Activated T-cell treated with anti-CD3 and anti-CD28 coated beads, Interleukin-2, amount 50 U/mL, for 72 hours (primary cell): ENCODE measurements around the gene SLC44A2. TPM values are rescaled to one million over a fixed set of nuclear protein-coding genes. Genes with fewer than 3 reads are reported as not detected.
A peak's percentile ranks its signal among the peaks of the same experiment; 100 is the strongest.

ENCODE experiments used
- ATAC-seq, 2 donors: fragments of 150-1000 bp; cut with Tn5 transposase; replicated peaks in 1 of 2; 2 replicates each; pipeline ENCODE4 v1.10.0; 2021; ENCODE audit warnings: moderate library complexity in 2 of 2, mild to moderate bottlenecking in 1 of 2
- DNase-seq, 2 donors: peaks; one replicate each; pipeline ENCODE4 v3.0.0; 2021 to 2022; ENCODE audit warnings: mixed read lengths in 1 of 2
- H3K27ac Mint-ChIP-seq: one replicate; pipeline ENCODE4 v1.8.0; 2022; ENCODE audit warnings: mild to moderate bottlenecking, moderate library complexity, mixed read lengths
- H3K27me3 Mint-ChIP-seq: one replicate; pipeline ENCODE4 v1.8.0; 2022; ENCODE audit warnings: low read depth, mixed read lengths
- H3K36me3 Mint-ChIP-seq, 2 donors: one replicate each; pipeline ENCODE4 v1.8.0; 2022; ENCODE audit warnings: mixed read lengths in 2 of 2, mild to moderate bottlenecking in 1 of 2; ENCODE audit not compliant: insufficient read depth in 2 of 2
- H3K4me1 Mint-ChIP-seq: one replicate; pipeline ENCODE4 v1.8.0; 2022; ENCODE audit warnings: low read depth, mixed read lengths
- H3K4me3 Mint-ChIP-seq, 2 donors: one replicate each; pipeline ENCODE4 v1.8.0; 2022; ENCODE audit warnings: mild to moderate bottlenecking in 2 of 2, mixed read lengths in 2 of 2, moderate library complexity in 2 of 2
- H3K9me3 Mint-ChIP-seq, 2 donors: one replicate each; pipeline ENCODE4 v1.8.0; 2022; ENCODE audit warnings: mixed read lengths in 2 of 2
- total RNA-seq, 2 donors: library from RNA; stranded (reverse); gene quantifications; one replicate each; pipeline ENCODE4 v1.2.3, GENCODE V29; 2022

SLC44A2 gene
- total RNA-seq, 2 donors from 2014 or later: 131 to 148 TPM

DNA sequence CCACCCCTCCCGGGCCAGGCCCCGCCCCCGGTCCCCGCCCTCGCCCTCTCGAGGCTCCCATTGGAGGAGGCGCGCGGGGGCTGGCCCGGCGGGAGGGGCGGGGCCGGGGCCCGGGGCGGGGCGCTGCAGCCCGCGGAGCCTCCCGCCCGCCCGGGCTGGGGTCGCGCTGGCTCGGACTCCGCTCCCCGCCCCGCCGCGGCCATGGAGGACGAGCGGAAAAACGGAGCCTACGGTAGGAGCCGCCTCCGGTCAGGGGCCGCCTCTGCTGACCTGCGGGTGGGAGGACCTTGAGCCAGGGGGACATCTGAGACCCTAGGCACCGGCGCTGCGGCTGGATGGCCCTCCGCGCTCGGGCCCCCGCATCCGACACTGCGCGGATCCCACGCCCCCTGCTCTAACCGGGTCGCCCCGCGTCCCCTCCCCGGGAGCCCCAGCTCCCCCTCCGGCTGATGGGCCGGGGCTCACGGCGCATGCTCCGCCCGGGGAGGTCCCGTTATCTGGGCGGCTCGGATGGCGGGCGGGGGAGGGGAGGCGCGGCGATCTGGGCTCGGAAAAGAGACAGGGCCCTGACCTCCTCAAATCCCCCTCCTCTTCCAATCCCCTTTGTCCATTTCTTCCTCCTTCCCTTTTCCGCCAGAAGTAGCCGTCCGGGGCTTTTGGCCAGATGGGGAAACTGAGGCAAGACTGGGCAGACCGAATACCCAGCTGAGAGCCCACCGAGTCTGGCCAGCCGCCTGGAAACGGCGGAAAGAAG lies 22.8 kb upstream of the SLC44A2 start:
- Mint-ChIP-seq H3K9me3 (no peaks in the 10 kb centered on the region), H3K4me3 (peak overlapping the region; percentile 79 to 98), H3K4me1 (peaks cover 27% of the 10 kb centered on the region), H3K36me3 (peaks cover 3 to 5% of the 10 kb centered on the region in 2 donors), H3K27ac (peak overlapping the region; percentile 98), H3K27me3 (no peaks in the 10 kb centered on the region)
- peak; percentile 87 to 91 for DNase-seq
- peak; percentile 84 to 86 for ATAC-seq

DNA sequence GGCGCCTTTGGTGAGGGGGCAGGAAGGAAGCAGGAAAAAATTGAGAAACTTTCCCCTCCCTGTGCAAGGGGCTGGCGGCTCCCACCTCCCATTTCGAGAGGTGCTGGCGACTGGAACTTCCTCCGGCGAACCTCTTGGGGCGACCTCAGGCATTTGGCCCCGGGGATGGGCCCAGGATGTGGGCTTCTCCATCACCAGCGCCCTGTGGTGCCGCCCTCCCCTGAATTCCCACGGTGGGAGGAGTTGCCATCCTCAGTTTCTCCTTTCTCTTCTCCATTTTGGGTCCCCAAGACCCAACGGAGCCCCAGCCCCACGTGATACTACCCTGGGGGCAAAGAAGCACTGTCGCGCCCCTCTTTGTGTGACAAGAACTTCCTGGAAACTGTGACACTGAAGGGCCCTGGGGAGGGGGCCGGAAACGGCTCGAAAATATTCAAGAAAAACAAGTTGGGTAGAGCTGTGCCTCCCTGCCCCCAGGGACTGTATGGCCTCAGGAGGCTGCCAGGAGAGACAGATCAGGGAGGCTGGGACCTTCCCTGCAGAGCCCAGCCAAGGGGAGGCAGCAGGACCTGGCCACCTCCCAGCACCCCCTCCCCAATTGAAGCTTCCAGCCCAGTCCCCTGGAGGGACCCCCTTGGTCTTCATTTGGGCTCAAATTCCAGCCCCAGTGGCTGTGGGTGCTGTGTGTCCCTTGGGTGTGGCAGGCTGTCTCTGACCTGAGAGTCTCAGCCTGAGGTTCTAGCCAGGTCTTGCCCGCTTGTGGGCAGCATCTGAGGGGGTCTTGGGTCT lies 22.1 kb upstream of the SLC44A2 start:
- DNase-seq (peak; percentile 78 to 84), ATAC-seq (peak; percentile 70)
- peaks cover 27% of the 10 kb centered on the region for H3K4me1 Mint-ChIP-seq
- H3K9me3 Mint-ChIP-seq: no peaks in the 10 kb centered on the region
- H3K27ac Mint-ChIP-seq: peak overlapping the region; percentile 98
- peak overlapping the region; percentile 79 to 98 for H3K4me3 Mint-ChIP-seq
- no peaks in the 10 kb centered on the region for H3K27me3 Mint-ChIP-seq
- peaks cover 3 to 5% of the 10 kb centered on the region in 2 donors for H3K36me3 Mint-ChIP-seq

DNA sequence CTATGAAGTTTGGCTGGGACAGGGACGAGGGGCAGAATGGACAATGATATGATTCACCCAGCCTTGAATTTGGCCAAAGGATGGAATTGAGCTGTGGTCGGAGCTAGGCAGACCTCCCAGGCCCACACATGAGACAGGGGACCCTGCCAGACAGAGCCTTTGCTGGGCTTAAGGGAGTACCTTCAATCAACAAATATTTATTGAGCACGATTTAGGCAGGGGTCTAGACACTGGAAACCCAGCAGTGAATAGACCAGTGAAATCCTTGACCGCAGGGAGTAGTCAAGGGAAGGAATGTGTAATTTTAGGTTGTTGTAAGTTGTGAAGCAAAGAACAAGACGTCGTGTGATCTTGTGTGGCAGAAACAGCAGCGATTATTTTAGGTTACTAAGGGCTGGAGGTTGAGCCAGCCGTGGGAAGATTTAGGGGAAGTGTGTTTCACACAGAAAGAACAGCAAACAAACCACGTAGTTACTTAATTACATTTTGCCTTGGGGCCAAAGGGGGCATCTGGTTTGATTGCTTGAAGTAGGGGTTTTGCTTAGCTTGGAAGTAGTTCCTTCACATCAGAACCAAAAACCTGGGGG lies 21.4 kb upstream of the SLC44A2 start:
- Mint-ChIP-seq H3K4me1 (peaks cover 27% of the 10 kb centered on the region), H3K36me3 (peaks cover 3 to 5% of the 10 kb centered on the region in 2 donors), H3K27me3 (no peaks in the 10 kb centered on the region), H3K27ac (peak overlapping the region; percentile 98), H3K9me3 (no peaks in the 10 kb centered on the region), H3K4me3 (peak overlapping the region; percentile 79 to 98)
- ATAC-seq (peak in 1 of 2 donors; percentile 12), DNase-seq (peak; percentile 34 to 39)

DNA sequence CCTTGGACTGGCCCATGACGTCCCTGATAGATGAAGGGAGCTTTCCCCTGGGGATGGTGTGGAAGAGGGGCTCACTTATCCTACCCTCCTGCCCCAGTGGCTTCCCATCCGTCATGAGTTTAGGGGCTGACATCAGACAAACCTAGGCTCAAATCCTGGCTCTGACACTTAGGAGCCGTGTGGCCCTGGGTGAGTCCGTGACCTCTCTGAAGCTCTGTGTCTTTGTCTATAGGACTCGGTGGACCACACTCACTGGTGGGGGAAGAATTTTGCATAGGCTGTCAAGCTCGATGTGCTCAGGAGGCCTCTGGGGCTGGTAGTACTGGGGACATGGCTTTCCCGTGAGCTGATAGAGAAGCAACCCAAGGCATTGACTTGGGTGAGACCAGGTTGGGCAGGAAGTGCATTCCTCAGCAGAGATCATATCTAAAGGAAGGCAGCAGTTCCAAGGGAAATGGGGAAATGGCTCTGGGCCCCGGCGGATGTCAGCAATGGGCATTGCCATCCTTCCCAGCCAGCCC lies 20.8 kb upstream of the SLC44A2 start:
- Mint-ChIP-seq H3K9me3 (no peaks in the 10 kb centered on the region), H3K27me3 (no peaks in the 10 kb centered on the region), H3K4me1 (peaks cover 27% of the 10 kb centered on the region), H3K4me3 (peak overlapping the region; percentile 79 to 98), H3K27ac (peak overlapping the region; percentile 98), H3K36me3 (peaks cover 3 to 5% of the 10 kb centered on the region in 2 donors)
- ATAC-seq (no peak), DNase-seq (peak in 1 of 2 donors; percentile 14)

DNA sequence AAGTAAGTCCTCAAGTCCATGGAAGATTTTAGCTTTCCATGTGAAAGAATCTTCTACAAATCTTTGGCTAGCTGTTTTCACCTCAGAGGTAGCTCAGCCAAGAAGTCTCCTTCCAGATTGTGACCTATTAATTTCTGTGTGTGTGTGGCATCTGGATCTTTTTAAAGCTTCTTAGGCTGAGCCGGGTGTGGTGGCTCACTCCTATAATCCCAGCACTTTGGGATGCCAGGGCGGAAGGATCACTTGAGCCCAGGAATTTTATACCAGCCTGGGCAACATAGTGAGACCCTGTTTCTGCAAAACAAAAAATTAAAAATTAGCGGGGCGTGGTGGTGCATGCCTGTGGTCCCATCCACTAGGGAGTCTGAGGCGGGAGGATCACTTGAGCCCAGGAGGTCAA lies 13.4 kb upstream of the SLC44A2 start:
- H3K9me3 Mint-ChIP-seq: no peaks in the 10 kb centered on the region
- H3K4me3 Mint-ChIP-seq: no peak overlapping the region
- no peaks in the 10 kb centered on the region for H3K27me3 Mint-ChIP-seq
- H3K4me1 Mint-ChIP-seq: peaks cover 29% of the 10 kb centered on the region
- no peak overlapping the region for H3K27ac Mint-ChIP-seq
- ATAC-seq (no peak), DNase-seq (no peak)
- H3K36me3 Mint-ChIP-seq: peaks cover 0 to 7% of the 10 kb centered on the region in 2 donors

DNA sequence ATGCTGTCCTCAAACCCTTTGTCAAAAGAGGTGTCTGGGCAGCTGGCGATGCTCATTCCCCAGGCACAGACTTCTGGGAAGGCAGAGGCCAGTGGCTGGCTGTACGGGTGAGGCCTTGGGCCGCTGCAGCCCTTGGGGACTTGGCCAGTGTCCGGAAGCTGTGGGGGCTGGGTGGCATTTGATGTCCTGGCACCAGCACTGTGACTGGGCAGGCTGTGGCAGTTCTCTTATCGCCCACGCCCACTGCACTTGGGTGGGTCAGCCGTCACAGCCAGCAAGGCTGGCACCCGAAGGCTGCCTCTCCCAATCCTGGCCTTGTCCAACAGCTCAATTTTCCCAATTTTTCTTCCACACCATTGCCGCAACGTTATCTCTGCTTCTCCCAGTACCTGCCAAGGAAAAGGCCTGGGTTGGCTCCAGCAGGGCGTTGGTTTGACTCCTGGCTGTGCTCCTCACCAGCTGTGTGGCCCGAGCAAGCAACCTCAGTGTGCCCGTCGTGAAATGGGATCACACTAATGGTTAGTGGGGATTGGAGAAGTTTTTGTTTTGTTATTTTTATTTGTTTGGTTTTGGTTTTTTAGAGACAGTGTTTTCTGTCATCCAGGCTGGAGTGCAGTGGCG lies 12.7 kb upstream of the SLC44A2 start:
- no peak overlapping the region for H3K4me3 Mint-ChIP-seq
- no peak for DNase-seq
- H3K27ac Mint-ChIP-seq: no peak overlapping the region
- no peaks in the 10 kb centered on the region for H3K9me3 Mint-ChIP-seq
- peaks cover 0 to 7% of the 10 kb centered on the region in 2 donors for H3K36me3 Mint-ChIP-seq
- H3K27me3 Mint-ChIP-seq: no peaks in the 10 kb centered on the region
- ATAC-seq: no peak
- H3K4me1 Mint-ChIP-seq: peaks cover 29% of the 10 kb centered on the region

DNA sequence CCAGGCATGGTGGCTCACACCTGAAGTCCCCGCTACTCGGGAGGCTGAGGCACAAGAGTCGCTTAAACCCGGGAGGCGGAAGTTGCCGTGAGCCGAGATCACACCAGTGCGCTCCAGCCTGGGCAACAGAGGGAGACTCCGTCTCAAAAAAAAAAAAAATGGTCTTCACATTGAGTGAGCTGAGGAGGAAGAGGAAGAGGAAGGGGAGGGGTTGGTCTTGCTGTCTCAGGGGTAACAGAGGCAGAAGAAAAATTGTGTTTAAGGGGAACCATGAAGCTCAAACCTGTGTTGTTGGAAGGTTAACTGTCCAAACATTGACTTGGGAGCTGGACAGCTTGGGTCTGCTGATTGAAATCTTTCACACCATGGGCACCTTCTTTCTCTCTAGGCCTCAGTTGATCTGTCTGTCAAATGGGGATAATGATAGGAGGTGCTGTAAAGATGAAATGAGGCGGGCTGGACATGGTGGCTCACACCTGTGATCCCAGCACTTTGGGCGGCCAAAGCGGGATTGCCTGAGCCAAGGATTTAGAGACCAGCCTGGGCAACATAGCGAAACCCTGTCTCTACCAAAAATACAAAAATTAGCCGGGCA lies 9.8 kb upstream of the SLC44A2 start:
- no peaks in the 10 kb centered on the region for H3K9me3 Mint-ChIP-seq
- no peaks in the 10 kb centered on the region for H3K27me3 Mint-ChIP-seq
- no peak overlapping the region for H3K4me3 Mint-ChIP-seq
- no peak for DNase-seq
- peaks cover 0 to 12% of the 10 kb centered on the region in 2 donors for H3K36me3 Mint-ChIP-seq
- ATAC-seq: no peak
- H3K4me1 Mint-ChIP-seq: peaks cover 33% of the 10 kb centered on the region
- H3K27ac Mint-ChIP-seq: no peak overlapping the region

DNA sequence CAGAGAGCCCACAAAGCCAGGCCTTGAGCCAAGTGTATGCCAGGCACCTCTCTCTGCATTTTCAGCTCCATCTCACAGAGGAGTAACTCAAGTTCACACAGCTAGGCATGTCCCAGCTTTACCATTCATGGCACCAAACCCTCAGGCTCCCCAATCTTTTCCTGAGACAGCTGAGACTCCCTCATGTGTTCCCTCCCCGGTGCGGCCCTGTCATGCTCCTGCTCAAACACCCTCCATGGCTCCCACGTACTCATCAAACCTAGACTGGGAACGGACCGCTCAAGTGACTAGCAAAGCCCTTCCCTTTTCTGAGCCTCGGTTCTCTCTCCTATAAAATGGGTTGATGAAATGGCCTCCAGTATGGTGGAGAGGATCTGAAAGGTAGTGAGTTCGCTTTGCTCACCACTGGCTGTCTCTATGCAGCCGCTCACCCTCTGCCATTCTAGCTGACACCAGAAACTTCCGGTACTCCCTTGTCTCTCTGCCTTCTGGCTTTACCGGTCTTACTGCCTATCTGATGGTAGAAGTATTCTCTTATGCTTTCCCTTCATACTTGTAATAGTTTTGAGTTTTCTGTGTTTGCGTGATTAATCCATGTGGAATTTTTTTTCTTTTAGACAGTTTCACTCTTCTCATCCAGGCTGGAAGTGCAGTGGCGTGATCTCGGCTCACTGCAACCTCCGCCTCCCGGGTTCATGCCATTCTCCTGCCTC lies 7.8 kb upstream of the SLC44A2 start:
- Mint-ChIP-seq H3K4me1 (peaks cover 49% of the 10 kb centered on the region), H3K9me3 (no peaks in the 10 kb centered on the region), H3K36me3 (peaks cover 0 to 14% of the 10 kb centered on the region in 2 donors), H3K27ac (peak overlapping the region; percentile 72), H3K27me3 (no peaks in the 10 kb centered on the region), H3K4me3 (no peak overlapping the region)
- ATAC-seq (no peak), DNase-seq (no peak)

DNA sequence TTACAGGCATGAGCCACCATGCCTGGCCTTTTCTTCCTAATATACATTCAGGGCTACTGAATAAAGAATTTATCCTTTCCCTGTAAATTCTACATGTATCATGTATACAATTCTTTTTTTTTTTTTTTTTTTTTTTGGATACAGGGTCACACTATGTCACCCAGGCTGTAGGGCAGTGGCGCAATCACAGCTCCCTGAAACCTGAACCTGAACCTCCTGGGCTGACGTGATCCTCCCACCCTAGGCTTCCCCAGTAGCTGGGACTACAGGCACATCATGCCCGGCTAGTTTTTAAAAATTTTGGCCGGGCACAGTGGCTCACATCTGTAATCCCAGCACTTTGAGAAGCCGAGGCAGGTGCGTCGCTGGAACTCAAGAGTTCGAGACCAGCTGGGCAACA lies 6.5 kb upstream of the SLC44A2 start:
- H3K36me3 Mint-ChIP-seq: peaks cover 0 to 10% of the 10 kb centered on the region in 2 donors
- no peak overlapping the region for H3K27ac Mint-ChIP-seq
- H3K9me3 Mint-ChIP-seq: no peaks in the 10 kb centered on the region
- H3K4me3 Mint-ChIP-seq: no peak overlapping the region
- DNase-seq (no peak), ATAC-seq (no peak)
- H3K27me3 Mint-ChIP-seq: no peaks in the 10 kb centered on the region
- peaks cover 49% of the 10 kb centered on the region for H3K4me1 Mint-ChIP-seq

DNA sequence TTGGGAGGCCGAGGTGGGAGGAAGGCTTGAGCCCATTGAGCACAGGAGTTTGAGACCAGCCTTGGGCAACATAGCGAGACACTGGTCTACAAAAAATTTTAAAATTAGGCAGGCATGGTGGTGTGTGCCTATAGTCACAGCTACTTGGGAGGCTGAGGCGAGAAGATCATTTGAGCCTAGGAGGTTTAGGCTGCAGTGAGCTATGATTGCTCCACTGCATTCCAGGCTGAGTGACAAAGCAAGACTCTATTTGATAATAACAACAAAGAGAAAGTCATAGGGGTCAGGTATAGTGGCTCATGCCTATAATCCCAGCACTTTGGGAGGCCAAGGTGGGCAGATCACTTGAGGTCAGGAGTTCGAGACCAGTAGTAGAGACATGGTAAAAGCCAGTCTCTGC lies 4.6 kb upstream of the SLC44A2 start:
- H3K27ac Mint-ChIP-seq: peak overlapping the region; percentile 57
- H3K27me3 Mint-ChIP-seq: no peaks in the 10 kb centered on the region
- peaks cover 0 to 7% of the 10 kb centered on the region in 2 donors for H3K36me3 Mint-ChIP-seq
- no peak overlapping the region for H3K4me3 Mint-ChIP-seq
- no peaks in the 10 kb centered on the region for H3K9me3 Mint-ChIP-seq
- no peak for ATAC-seq
- no peak for DNase-seq
- H3K4me1 Mint-ChIP-seq: peaks cover 48% of the 10 kb centered on the region

DNA sequence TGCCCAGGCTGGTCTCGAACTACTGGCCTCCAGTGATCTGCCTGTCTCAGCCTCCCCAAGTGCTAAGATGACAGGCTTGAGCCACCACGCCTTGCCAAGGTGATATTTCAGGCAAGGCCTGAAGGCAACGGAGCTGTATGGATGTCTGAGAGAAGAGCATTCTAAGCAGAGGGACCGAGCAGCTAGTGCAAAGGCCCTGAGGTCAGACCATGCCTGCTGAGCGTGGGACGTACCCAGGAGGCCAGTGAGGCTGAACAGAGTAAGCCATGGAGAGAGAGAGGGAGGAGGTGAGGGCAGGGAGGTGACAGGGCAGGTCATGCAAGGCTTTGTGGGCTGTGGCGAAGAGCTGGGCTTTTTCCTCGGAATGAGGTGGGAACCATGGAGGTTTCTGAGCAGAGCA lies 3.4 kb upstream of the SLC44A2 start:
- H3K4me3 Mint-ChIP-seq: no peak overlapping the region
- peaks cover 51% of the 10 kb centered on the region for H3K4me1 Mint-ChIP-seq
- peaks cover 0 to 7% of the 10 kb centered on the region in 2 donors for H3K36me3 Mint-ChIP-seq
- H3K27ac Mint-ChIP-seq: no peak overlapping the region
- no peak for DNase-seq
- no peaks in the 10 kb centered on the region for H3K9me3 Mint-ChIP-seq
- no peaks in the 10 kb centered on the region for H3K27me3 Mint-ChIP-seq
- ATAC-seq: no peak

DNA sequence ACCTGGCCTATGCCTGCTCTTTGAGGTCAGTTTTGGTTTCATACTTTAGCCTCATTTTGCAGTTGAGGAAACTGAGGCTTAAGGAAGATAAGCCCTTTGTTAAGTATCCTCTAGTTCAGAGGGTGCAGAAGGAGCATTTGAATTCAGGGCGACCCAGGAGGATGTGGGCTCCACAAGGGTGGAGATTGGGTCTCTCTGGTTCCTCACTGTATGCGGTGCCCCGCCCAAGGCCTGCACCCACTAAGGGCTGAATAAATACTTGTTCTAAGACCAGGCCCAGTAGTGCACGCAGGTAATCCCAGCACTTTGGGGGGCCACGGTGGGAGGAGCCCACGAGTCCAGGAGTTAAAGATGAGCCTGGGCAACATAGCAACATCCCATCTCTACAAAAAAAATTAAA lies 768 bp upstream of the SLC44A2 start:
- Mint-ChIP-seq H3K36me3 (peaks cover 7 to 17% of the 10 kb centered on the region in 2 donors), H3K4me3 (no peak overlapping the region), H3K27ac (peak overlapping the region; percentile 68), H3K4me1 (peaks cover 47% of the 10 kb centered on the region), H3K9me3 (no peaks in the 10 kb centered on the region), H3K27me3 (no peaks in the 10 kb centered on the region)
- DNase-seq (no peak), ATAC-seq (peak in 1 of 2 donors; percentile 39)
